Measurements from ENCODE around the gene DOCK2. TPM values are rescaled to one million over a fixed set of nuclear protein-coding genes. Genes with fewer than 3 reads are reported as not detected.

DOCK2 gene
- total RNA-seq, 1 donor from 2014 or later, result 1.1 TPM

DNA sequence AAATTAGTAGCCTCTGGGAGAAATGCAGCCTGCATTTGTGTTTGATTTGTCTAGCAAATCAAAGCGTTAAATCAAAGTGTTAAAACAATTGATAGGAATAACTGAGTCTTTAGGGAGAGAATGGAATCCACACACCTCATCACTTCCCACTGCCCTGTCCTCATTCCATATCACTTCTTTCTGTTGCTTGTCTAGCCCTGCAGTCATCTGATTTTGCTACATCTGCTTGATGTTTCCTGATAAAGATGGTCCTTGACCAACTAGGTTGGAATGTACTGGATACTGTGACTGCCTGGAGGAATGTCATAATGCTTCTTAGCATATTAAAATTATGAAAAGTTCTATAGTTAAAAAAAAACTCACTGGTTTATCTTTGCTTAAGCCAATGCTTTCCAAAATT is 119.9 kb downstream of the DOCK2 start:
- Mint-ChIP-seq H3K4me3 (no peak overlapping the region), H3K9me3 (no peaks in the 10 kb centered on the region), H3K27ac (no peak overlapping the region), H3K27me3 (ENCODE audit: insufficient read depth, low read depth) (peaks cover 2% of the 10 kb centered on the region), H3K4me1 (no peaks in the 10 kb centered on the region), H3K36me3 (no peaks in the 10 kb centered on the region)
- Histone ChIP-seq H3K79me2 (ENCODE audit: low read depth) (no peaks in the 10 kb centered on the region), H3K9me3 (ENCODE audit: low read depth) (no peaks in the 10 kb centered on the region), H3F3A (ENCODE audit: low read depth) (no peaks in the 10 kb centered on the region), H3K4me2 (no peak overlapping the region), H2AFZ (replicated peaks) (no peak overlapping the region), H3K4me1 (peaks cover 4% of the 10 kb centered on the region), H3K27me3 (no peaks in the 10 kb centered on the region), H4K20me1 (ENCODE audit: low read depth) (no peaks in the 10 kb centered on the region), H3K4me3 (no peak overlapping the region), H3K9ac (no peak overlapping the region), H3K36me3 (no peaks in the 10 kb centered on the region), H3K27ac (no peak overlapping the region)
- TF ChIP-seq CTCF (IDR thresholded peaks at IDR 0.05) (no peak), EZH2phosphoT487 (IDR thresholded peaks at IDR 0.05) (no peak), EZH2 (IDR thresholded peaks at IDR 0.05) (no peak)
- DNase-seq (ENCODE audit: low spot score), result no peak

- Histone ChIP-seq H3K9me3 (ENCODE audit: low read depth) (no peaks in the 10 kb centered on the region), H2AFZ (replicated peaks) (no peak overlapping the region), H3K27me3 (no peaks in the 10 kb centered on the region), H4K20me1 (ENCODE audit: low read depth) (no peaks in the 10 kb centered on the region), H3F3A (ENCODE audit: low read depth) (no peaks in the 10 kb centered on the region), H3K36me3 (no peaks in the 10 kb centered on the region), H3K4me2 (no peak overlapping the region), H3K9ac (no peak overlapping the region), H3K27ac (no peak overlapping the region), H3K4me3 (no peak overlapping the region), H3K79me2 (ENCODE audit: low read depth) (no peaks in the 10 kb centered on the region), H3K4me1 (peaks cover 4% of the 10 kb centered on the region)
- Mint-ChIP-seq H3K4me3 (no peak overlapping the region), H3K27me3 (ENCODE audit: insufficient read depth, low read depth) (peaks cover under 1% of the 10 kb centered on the region), H3K27ac (no peak overlapping the region), H3K36me3 (no peaks in the 10 kb centered on the region), H3K9me3 (no peaks in the 10 kb centered on the region), H3K4me1 (peaks cover 16% of the 10 kb centered on the region)
- no peak for DNase-seq (ENCODE audit: low spot score)
- TF ChIP-seq EZH2 (IDR thresholded peaks at IDR 0.05) (no peak), CTCF (IDR thresholded peaks at IDR 0.05) (no peak), EZH2phosphoT487 (IDR thresholded peaks at IDR 0.05) (no peak)
These were observed 121.8 kb downstream of the DOCK2 start for GRCh38 chr5:169758886-169759285.

DNA sequence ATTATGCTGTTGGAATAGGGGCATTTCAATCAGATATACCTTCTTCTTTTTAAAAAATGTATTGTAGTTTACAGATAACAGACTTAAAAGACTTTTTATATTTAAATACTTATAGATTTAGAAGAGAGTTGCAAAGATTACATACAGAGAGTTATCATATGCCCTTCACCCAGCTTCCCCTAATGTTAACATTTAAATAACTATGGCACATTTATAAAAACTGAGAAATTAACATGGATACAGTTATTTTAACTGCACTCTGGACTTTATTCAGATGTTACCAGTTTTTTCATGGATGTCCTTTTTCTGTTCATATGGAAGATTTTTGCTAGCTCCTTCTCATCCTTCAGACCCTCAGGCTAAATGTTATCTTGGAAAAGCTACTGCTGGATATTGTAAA is 123.2 kb downstream of the DOCK2 start:
- no peak overlapping the region for H3K27ac ChIP-seq
- no peak overlapping the region for H3K4me3 ChIP-seq
- H3K9ac ChIP-seq, result no peak overlapping the region
- no peak overlapping the region for H3K27ac Mint-ChIP-seq
- TF ChIP-seq EZH2 (IDR thresholded peaks at IDR 0.05) (no peak), CTCF (IDR thresholded peaks at IDR 0.05) (no peak), EZH2phosphoT487 (IDR thresholded peaks at IDR 0.05) (no peak)
- H3K36me3 ChIP-seq, result no peaks in the 10 kb centered on the region
- H3K36me3 Mint-ChIP-seq, result no peaks in the 10 kb centered on the region
- no peaks in the 10 kb centered on the region for H4K20me1 ChIP-seq (ENCODE audit: low read depth)
- no peaks in the 10 kb centered on the region for H3K27me3 ChIP-seq
- no peak overlapping the region for H3K4me3 Mint-ChIP-seq
- no peak overlapping the region for H3K4me2 ChIP-seq
- no peaks in the 10 kb centered on the region for H3K79me2 ChIP-seq (ENCODE audit: low read depth)
- H2AFZ ChIP-seq (replicated peaks), result no peak overlapping the region
- no peaks in the 10 kb centered on the region for H3F3A ChIP-seq (ENCODE audit: low read depth)
- H3K9me3 ChIP-seq (ENCODE audit: low read depth), result no peaks in the 10 kb centered on the region
- no peak for DNase-seq (ENCODE audit: low spot score)
- no peaks in the 10 kb centered on the region for H3K4me1 ChIP-seq
- no peaks in the 10 kb centered on the region for H3K27me3 Mint-ChIP-seq (ENCODE audit: insufficient read depth, low read depth)
- H3K9me3 Mint-ChIP-seq, result no peaks in the 10 kb centered on the region
- peaks cover 19% of the 10 kb centered on the region for H3K4me1 Mint-ChIP-seq

Data from neural progenitor cell (in vitro differentiated cells).